CD1c-positive myeloid dendritic cell (primary cell): ENCODE measurements around the gene PHF24.
"Not testable (repeated sequence)": the region's sequence is repeated elsewhere in the genome, so short reads cannot be mapped to it uniquely, and the experiment has no call there.

Experiments
- DNase-seq: peaks from one replicate; pipeline ENCODE4 v3.0.0-alpha.2; 2016; ENCODE audit errors: extremely low spot score

PHF24 gene

GRCh38 chr9:34957492-34958410, at the start of gene PHF24:
Gene PHF24, plus strand, starts transcription at chr9:34958285. Its CDS starts 13,014 bp downstream, at chr9:34971299.
- DNase-seq, result peak; percentile 50

GRCh38 chr9:34927061-34927460, 31.0 kb upstream of the PHF24 start:
- no peak for DNase-seq

DNA sequence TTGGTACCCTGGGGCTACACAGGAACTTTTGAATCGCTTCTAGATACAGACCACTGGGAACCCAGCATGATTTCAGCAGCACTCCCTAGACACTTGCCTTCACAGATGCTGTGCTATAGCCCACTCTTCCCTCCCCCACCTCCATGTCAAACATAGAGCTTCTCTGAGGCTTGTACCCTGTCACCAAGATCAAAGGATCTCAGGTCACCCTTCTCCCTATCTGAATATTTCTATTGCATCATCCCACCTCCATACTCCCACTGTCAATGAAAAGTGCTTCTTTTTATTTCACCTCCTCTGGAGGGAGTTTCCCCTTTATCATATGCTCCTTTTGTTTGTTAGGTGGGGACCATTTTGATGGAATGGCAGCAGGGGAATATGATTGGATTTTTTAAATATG, 29.2 kb upstream of the PHF24 start:
- no peak for DNase-seq

GRCh38 chr9:34929506-34930102, 28.5 kb upstream of the PHF24 start:
- DNase-seq, result peak; percentile 33

- DNase-seq, result not testable (repeated sequence)
Measured at GRCh38 chr9:34939989-34940388, 18.1 kb upstream of the PHF24 start.

DNA sequence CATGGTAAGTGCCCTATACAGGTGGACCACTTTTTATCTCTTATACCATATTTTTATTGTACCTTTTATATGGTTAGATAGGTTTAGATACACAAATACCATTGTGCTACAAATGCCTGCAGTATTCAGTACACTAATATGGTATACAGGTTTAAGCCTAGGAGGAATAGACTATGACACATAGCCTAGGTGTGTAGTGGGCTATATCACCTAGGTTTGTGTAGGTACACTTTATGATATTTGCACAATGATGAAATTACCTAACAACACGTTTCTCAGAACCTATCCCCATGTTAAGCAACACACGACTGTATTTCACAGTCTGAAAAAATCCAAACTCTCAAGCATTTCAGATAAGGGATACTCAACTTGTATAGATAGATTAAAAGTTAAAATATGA, 9.6 kb upstream of the PHF24 start:
- no peak for DNase-seq

DNA sequence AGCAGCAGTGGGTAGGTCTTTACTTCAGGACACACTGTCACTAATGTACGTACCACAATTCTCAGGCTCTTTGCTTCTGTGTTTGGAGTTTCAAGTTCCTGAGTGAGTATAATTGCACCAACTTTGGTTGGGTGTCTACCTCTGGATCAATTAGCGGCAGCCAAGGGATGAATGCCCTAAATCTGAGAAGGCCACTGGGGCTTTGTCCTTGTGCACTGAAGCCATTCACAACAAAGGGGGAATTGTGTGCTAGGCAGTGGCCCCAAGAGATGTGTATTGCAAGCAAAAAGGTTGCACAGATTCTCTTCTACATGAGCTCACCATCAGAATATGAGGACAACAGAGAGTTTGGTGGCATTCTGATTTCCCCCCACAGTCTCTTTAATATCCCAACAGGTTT, 3.9 kb upstream of the PHF24 start:
- no peak for DNase-seq

- not testable (repeated sequence) for DNase-seq
Measured at GRCh38 chr9:34956066-34956465, 2.0 kb upstream of the PHF24 start.

DNA sequence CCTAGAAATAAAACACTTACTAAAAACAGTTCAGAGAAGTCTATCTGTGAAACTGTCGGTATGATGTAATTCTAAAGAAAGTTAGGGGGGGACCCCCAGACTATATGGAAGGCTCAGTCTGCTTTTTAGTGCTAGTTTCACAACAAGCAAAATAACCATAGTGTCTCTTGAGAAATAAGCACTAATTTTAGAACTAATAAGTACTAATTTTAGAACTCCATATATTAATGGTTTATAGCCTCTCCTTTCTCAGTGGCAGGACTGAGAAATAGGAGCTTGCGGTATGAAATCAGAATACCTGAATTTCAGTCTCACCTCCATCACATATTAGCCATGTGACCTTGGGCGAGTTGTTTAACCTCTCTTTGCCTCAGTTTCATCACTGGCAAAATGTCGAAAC, 1.4 kb upstream of the PHF24 start:
- no peak for DNase-seq

GRCh38 chr9:34958411-34958982, 412 bp downstream of the PHF24 start:
- no peak for DNase-seq

GRCh38 chr9:34959461-34959860, 1.4 kb downstream of the PHF24 start:
- DNase-seq, result no peak

GRCh38 chr9:34961574-34962490, 3.7 kb downstream of the PHF24 start:
- DNase-seq, result peak; percentile 77

DNA sequence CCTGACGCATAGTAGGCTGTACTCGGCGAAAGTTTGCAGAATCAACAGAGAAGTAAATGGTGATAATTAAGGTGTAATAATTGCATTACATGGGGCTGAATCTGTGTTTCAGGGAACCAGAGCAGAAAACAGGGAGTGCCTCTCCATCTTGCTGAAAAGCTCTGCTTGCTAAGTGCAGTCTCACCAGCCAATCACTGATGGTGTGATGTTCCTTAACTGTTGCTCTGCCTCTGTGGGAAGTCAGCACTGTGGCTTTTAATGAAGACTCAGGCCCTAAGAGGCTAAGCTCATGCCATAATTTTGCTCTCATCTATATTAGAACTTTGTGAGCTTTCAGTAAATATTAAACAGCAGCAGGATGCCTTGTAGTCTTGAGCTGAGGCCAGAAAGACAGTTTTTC, 4.5 kb downstream of the PHF24 start:
- no peak for DNase-seq

GRCh38 chr9:34963552-34963951, 5.5 kb downstream of the PHF24 start:
- no peak for DNase-seq

GRCh38 chr9:34964458-34964857, 6.4 kb downstream of the PHF24 start:
- no peak for DNase-seq

DNA sequence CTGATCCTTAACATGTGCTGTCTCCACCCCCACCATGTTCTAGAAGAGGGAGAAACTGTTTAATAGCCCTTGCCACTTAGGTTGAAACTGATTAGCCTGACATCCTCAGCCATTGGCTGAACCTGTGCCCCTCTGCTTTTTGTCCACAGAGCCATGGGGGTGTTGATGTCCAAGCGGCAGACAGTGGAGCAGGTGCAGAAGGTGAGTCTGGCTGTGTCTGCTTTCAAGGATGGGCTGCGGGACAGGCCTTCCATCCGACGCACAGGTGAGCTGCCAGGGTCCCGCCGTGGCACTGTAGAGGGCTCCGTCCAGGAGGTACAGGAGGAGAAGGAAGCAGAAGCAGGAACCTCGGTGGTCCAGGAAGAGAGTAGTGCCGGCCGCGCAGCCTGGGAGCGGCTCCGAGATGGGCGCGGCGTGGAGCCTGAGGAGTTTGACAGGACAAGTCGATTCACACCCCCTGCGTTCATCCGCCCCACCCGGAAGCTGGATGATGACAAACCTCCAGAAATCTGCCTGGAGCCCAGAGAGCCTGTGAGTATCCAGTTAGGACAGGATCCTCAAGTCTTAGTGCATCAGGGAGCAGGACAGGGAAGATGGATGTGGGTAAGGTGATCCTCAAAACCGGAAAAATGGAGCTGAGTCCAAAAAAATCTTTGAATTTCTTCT, 13.2 kb downstream of the PHF24 start:
- no peak for DNase-seq

GRCh38 chr9:34974664-34975063, 16.6 kb downstream of the PHF24 start:
- DNase-seq, result no peak

- no peak for DNase-seq
Measured at GRCh38 chr9:34976441-34976840, 18.4 kb downstream of the PHF24 start.

DNA sequence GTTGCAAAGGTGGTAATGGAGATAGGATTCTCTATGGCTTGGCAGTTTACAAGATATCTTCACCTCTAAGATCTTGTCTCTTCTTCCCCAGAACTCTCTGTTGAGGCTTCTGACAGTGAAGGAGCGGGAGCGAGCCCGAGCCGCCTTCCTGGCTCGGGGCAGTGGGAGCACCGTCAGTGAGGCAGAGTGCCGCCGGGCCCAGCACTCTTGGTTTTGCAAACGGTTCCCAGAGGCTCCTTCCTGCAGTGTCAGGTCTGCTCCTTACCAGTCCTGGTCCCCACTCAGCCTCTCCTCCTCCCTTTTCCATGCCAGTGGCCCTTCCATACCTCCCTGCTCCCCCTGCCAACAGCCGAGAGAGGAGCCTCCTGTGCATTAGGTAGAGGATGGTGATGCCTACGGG, 18.9 kb downstream of the PHF24 start:
- DNase-seq, result no peak

DNA sequence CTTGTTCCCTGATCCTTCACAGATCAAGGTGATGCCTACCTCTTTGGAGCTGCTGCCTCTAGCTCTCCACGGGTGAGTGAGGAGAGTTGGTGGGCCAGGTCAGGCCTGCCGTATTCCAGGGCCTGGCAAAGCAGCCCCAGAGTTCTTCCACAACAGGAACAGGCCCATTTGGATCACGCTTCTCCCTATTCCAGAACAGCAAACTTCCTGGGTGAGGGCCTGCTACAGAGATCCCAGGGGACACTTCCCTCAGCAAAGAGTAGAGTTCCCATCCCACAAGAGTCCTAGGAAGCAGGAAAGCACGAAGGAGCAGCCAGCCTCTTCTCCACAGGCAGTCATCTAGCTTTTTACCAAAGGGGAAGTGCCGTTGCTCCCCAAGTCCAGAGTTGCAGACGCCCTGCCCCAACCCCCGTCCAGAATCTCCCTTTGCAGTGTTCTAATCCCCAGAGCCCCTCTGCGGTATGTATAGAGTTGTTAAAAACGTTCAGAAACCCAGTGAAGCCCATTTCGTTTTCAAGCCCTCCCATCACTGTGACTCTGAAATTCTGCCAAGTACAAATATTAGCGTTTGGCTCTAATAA, 22.2 kb downstream of the PHF24 start:
- DNase-seq, result no peak

- DNase-seq, result peak; percentile 83
Measured at GRCh38 chr9:34982361-34982760, 24.3 kb downstream of the PHF24 start.
